ENCODE results near the gene LRRC25.

The LRRC25 gene

GRCh38 chr19:18435842-18436670, 38.6 kb upstream of the LRRC25 start:
- peak; percentile 39 for DNase-seq

- DNase-seq, result no peak
Measured at GRCh38 chr19:18435178-18435841, 37.9 kb upstream of the LRRC25 start.

- no peak for DNase-seq
Measured at GRCh38 chr19:18434411-18435175, 37.2 kb upstream of the LRRC25 start.

GRCh38 chr19:18433735-18434398, 36.4 kb upstream of the LRRC25 start:
- peak; percentile 80 for DNase-seq

GRCh38 chr19:18433015-18433691, 35.7 kb upstream of the LRRC25 start:
- peak; percentile 80 for DNase-seq

- peak; percentile 54 for DNase-seq
Measured at GRCh38 chr19:18432275-18433014, 35.0 kb upstream of the LRRC25 start.

GRCh38 chr19:18431351-18432197, 34.2 kb upstream of the LRRC25 start:
- no peak for DNase-seq

GRCh38 chr19:18430417-18431144, 33.2 kb upstream of the LRRC25 start:
- no peak for DNase-seq

GRCh38 chr19:18429717-18430416, 32.4 kb upstream of the LRRC25 start:
- DNase-seq, result no peak

- peak; percentile 97 for DNase-seq
Measured at GRCh38 chr19:18428787-18429674, 31.6 kb upstream of the LRRC25 start.

GRCh38 chr19:18428173-18428786, 30.9 kb upstream of the LRRC25 start:
- DNase-seq, result no peak

GRCh38 chr19:18427743-18428113, 30.3 kb upstream of the LRRC25 start:
- DNase-seq, result no peak

- DNase-seq, result peak; percentile 5
Measured at GRCh38 chr19:18427080-18427742, 29.8 kb upstream of the LRRC25 start.

GRCh38 chr19:18426416-18426767, 29.0 kb upstream of the LRRC25 start:
- no peak for DNase-seq

- DNase-seq, result peak; percentile 13
Measured at GRCh38 chr19:18425515-18426415, 28.3 kb upstream of the LRRC25 start.

GRCh38 chr19:18424890-18425514, 27.6 kb upstream of the LRRC25 start:
- no peak for DNase-seq

All from eye (tissue), 1 donor.